GM12892 (cell line): Measurements from ENCODE around the gene CDC42BPB.

Experiments used
- POLR2AphosphoS5 ChIP-seq: IDR thresholded peaks from 2 replicates; pipeline ENCODE4 v1.6.1; 2011; ENCODE audit warnings: low read depth, low read length, control low read depth
- TAF1 ChIP-seq: IDR thresholded peaks from 2 replicates; pipeline ENCODE4 v1.6.1; 2011; ENCODE audit warnings: low read depth, mild to moderate bottlenecking, control low read depth, low read length, borderline replicate concordance

GRCh38 chr14:103045371-103045869, 11.9 kb downstream of the CDC42BPB start:
- TF ChIP-seq POLR2AphosphoS5 (no peak), TAF1 (no peak)
